Esophagus muscularis mucosa (tissue), 4 donors: Measurements from ENCODE around the gene YEATS2. TPM values are rescaled to one million over a fixed set of nuclear protein-coding genes. Genes with fewer than 3 reads are reported as not detected.
"Not testable (repeated sequence)": the region's sequence is repeated elsewhere in the genome, so short reads cannot be mapped to it uniquely, and the experiment has no call there.

ENCODE experiments used
- DNase-seq: peaks from one replicate; pipeline ENCODE4 v3.0.0-alpha.2; 2017; ENCODE audit errors: extremely low spot score
- H3K27ac ChIP-seq, 4 donors: fragments of 200-600 bp; sonication (generic); replicated peaks in 1 of 4; 1 replicate in 3 of 4; 2 replicates in 1 of 4; pipeline ENCODE4 v1.5.1; 2016 to 2019; ENCODE audit warnings: mild to moderate bottlenecking in 1 of 4
- H3K27me3 ChIP-seq, 4 donors: fragments of 200-600 bp; sonication (generic); one replicate each; pipeline versions ENCODE4 v1.5.1 to v1.6.0; 2016 to 2019
- H3K36me3 ChIP-seq, 4 donors: fragments of 200-600 bp; sonication (generic); one replicate each; pipeline ENCODE4 v1.5.1; 2016 to 2019
- H3K4me1 ChIP-seq, 4 donors: fragments of 200-600 bp; sonication (generic); one replicate each; pipeline ENCODE4 v1.5.1; 2016 to 2019
- H3K4me3 ChIP-seq, 4 donors: fragments of 200-600 bp; sonication (generic); 1 replicate in 2 of 4; 2 replicates in 2 of 4; pipeline ENCODE4 v1.5.1; 2016 to 2019; ENCODE audit warnings: mild to moderate bottlenecking in 4 of 4, moderate library complexity in 1 of 4
- H3K9me3 ChIP-seq, 4 donors: fragments of 200-600 bp; sonication (generic); 1 replicate in 3 of 4; 2 replicates in 1 of 4; pipeline ENCODE4 v1.5.1; 2016 to 2019
- CTCF ChIP-seq, 3 experiments: fragments of 200-600 bp in 2 of 3; fragments of 450-650 bp in 1 of 3; sonication (generic) in 2 of 3; IDR thresholded peaks; one replicate each; pipeline ENCODE4 v1.5.1; 2017 to 2019; ENCODE audit warnings: antibody characterized with exemption in 3 of 3, mild to moderate bottlenecking in 2 of 3, moderate library complexity in 1 of 3
- EP300 ChIP-seq: sonication (generic); formaldehyde crosslinking; IDR thresholded peaks from one replicate; pipeline ENCODE4 v1.6.1; 2017; ENCODE audit warnings: antibody characterized with exemption
- POLR2A ChIP-seq: fragments of 450-650 bp; IDR thresholded peaks from one replicate; pipeline ENCODE4 v1.6.1; 2017; ENCODE audit warnings: antibody characterized with exemption, moderate library complexity, mild to moderate bottlenecking, low read depth
- POLR2AphosphoS5 ChIP-seq, 2 donors: sonication (generic); formaldehyde crosslinking; IDR thresholded peaks; one replicate each; pipeline ENCODE4 v1.6.1; 2017; ENCODE audit warnings: antibody characterized with exemption in 2 of 2
- WGBS: methylation state at CpG from one replicate; pipeline ENCODE4 v1.1.5; 2018; 5-methylcytosine and 5-hydroxymethylcytosine counted together
- intact Hi-C: fragments of 100-400 bp; cut with DNase I; formaldehyde crosslinking; loops from one replicate; pipeline ENCODE4 v1.15.1; 2023
- total RNA-seq, 4 donors: library from RNA; depleted of rRNA; stranded (reverse); fragments of >200 nt; gene quantifications; one replicate each; pipeline versions ENCODE4 v1.1.0 to v1.2.1, GENCODE V29; 2016

The YEATS2 gene
- total RNA-seq, 4 donors from 2014 or later = 18.2 to 34.3 (median 29.5) TPM

GRCh38 chr3:183777016-183777618 lies 79.5 kb downstream of the YEATS2 start:
- Histone ChIP-seq H3K36me3 (peaks cover 51 to 98% (median 84%) of the 10 kb centered on the region in 4 donors), H3K4me3 (no peak overlapping the region), H3K4me1 (no peaks in the 10 kb centered on the region), H3K27ac (no peak overlapping the region), H3K9me3 (no peaks in the 10 kb centered on the region), H3K27me3 (no peaks in the 10 kb centered on the region)
- TF ChIP-seq POLR2A (no peak), EP300 (no peak), POLR2AphosphoS5 (IDR thresholded peaks at IDR 0.05) (no peak), CTCF (IDR thresholded peaks at IDR 0.05) (no peak)
- 89% methylated on average over 4 of the region's 4 CpGs for WGBS
- no peak for DNase-seq
- intact Hi-C loops = no loop called here

GRCh38 chr3:183779896-183780465 lies 82.4 kb downstream of the YEATS2 start:
- Histone ChIP-seq H3K36me3 (peaks cover 27 to 97% (median 76%) of the 10 kb centered on the region in 4 donors), H3K27me3 (no peaks in the 10 kb centered on the region), H3K27ac (no peak overlapping the region), H3K9me3 (no peaks in the 10 kb centered on the region), H3K4me3 (no peak overlapping the region), H3K4me1 (no peaks in the 10 kb centered on the region)
- intact Hi-C loops = no loop called here
- no peak for DNase-seq
- TF ChIP-seq POLR2A (no peak), EP300 (no peak), CTCF (IDR thresholded peaks at IDR 0.05) (no peak), POLR2AphosphoS5 (IDR thresholded peaks at IDR 0.05) (no peak)
- 85% methylated on average over 14 of the region's 14 CpGs for WGBS

- H3K4me3 ChIP-seq = no peak overlapping the region
- H3K36me3 ChIP-seq = peaks cover 29 to 93% (median 71%) of the 10 kb centered on the region in 4 donors
- no peak overlapping the region for H3K27ac ChIP-seq
- 96% methylated on average over 6 of the region's 6 CpGs for WGBS
- no peaks in the 10 kb centered on the region for H3K4me1 ChIP-seq
- TF ChIP-seq POLR2A = no peak
- intact Hi-C loops = no loop called here
- DNase-seq = no peak
- H3K9me3 ChIP-seq = no peaks in the 10 kb centered on the region
- H3K27me3 ChIP-seq = no peaks in the 10 kb centered on the region
Observed at GRCh38 chr3:183781246-183781645, 83.6 kb downstream of the YEATS2 start.

- intact Hi-C loops = no loop called here
Observed at GRCh38 chr3:183782576-183783276, 85.1 kb downstream of the YEATS2 start.

GRCh38 chr3:183784503-183784902 lies 86.9 kb downstream of the YEATS2 start:
- H3K4me1 ChIP-seq, H3K4me3 ChIP-seq, DNase-seq, H3K9me3 ChIP-seq, H3K27ac ChIP-seq, intact Hi-C loops, H3K27me3 ChIP-seq: not testable (repeated sequence)
- peaks cover 18 to 86% (median 61%) of the 10 kb centered on the region in 4 donors for H3K36me3 ChIP-seq
- WGBS = 91% methylated on average over 10 of the region's 10 CpGs

More at GRCh38 chr3:183782576-183783276, 85.1 kb downstream of the YEATS2 start:
- DNase-seq = no peak
- Histone ChIP-seq H3K36me3 (peaks cover 33 to 93% (median 71%) of the 10 kb centered on the region in 4 donors), H3K27me3 (no peaks in the 10 kb centered on the region), H3K9me3 (no peaks in the 10 kb centered on the region), H3K27ac (no peak overlapping the region), H3K4me1 (no peaks in the 10 kb centered on the region), H3K4me3 (no peak overlapping the region)
- no peak for TF ChIP-seq EP300
- TF ChIP-seq POLR2AphosphoS5 (IDR thresholded peaks at IDR 0.05) = no peak
- TF ChIP-seq POLR2A = no peak
- no peak for TF ChIP-seq CTCF (IDR thresholded peaks at IDR 0.05)
- 74% methylated on average over 7 of the region's 7 CpGs for WGBS
